Panc1 (cell line): Measurements from ENCODE around the gene TNRC6B. TPM values are rescaled to one million over a fixed set of nuclear protein-coding genes. Genes with fewer than 3 reads are reported as not detected.

ENCODE experiments used
- ATAC-seq: fragments of 200-7000 bp; cut with Tn5 transposase; 2 replicates; pipeline ENCODE4 v1.9.1; 2020; ENCODE audit warnings: mild to moderate bottlenecking, moderate library complexity
- BruUV-seq: library from RNA; stranded (reverse); fragments of 400-500 nt; replicated peaks from 2 replicates; lab custom pipeline; 2021; lab: Mats Ljungman, UMichigan
- CTCF ChIA-PET: fragments of 300-600 bp; sonication (Branson Sonifier 250); formaldehyde crosslinking; loops from one replicate; lab custom pipeline; 2022; ENCODE audit warnings: antibody characterized with exemption; lab: Charles Lee
- POLR2A ChIA-PET: fragments of 300-600 bp; sonication (Branson Sonifier 250); formaldehyde crosslinking; loops from one replicate; lab custom pipeline; 2022; ENCODE audit warnings: antibody characterized with exemption; lab: Charles Lee
- DNase-seq: peaks from one replicate; pipeline ENCODE4 v3.0.0-alpha.2; 2010; ENCODE audit warnings: low read depth, low spot score
- H3K27ac ChIP-seq: 2 replicates; pipeline ENCODE4 v1.5.1; 2011; ENCODE audit warnings: mild to moderate bottlenecking, low read length, inconsistent platforms
- H3K27me3 ChIP-seq: fragments of 200-500 bp; sonication (Bioruptor generic); 2 replicates; pipeline ENCODE4 v1.6.0; 2014; ENCODE audit warnings: low read length, inconsistent platforms; ENCODE audit not compliant: control insufficient read depth, insufficient read depth
- H3K36me3 ChIP-seq: fragments of 200-500 bp; sonication (Bioruptor generic); 2 replicates; pipeline ENCODE4 v1.5.1; 2014; ENCODE audit warnings: inconsistent platforms, mild to moderate bottlenecking, low read length, moderate library complexity; ENCODE audit not compliant: control insufficient read depth, insufficient read depth
- H3K4me1 ChIP-seq: 2 replicates; pipeline ENCODE4 v1.5.1; 2011; ENCODE audit warnings: inconsistent platforms, mild to moderate bottlenecking, low read length, moderate library complexity; ENCODE audit not compliant: control insufficient read depth, insufficient read depth
- H3K4me3 ChIP-seq, 2 experiments: 2 replicates each; pipeline ENCODE4 v1.5.1; 2011 to 2012; ENCODE audit warnings: low read depth in 2 of 2, low read length in 2 of 2, mild to moderate bottlenecking in 2 of 2, inconsistent platforms in 1 of 2, moderate library complexity in 1 of 2
- H3K9me3 ChIP-seq: fragments of 200-500 bp; sonication (Bioruptor generic); 2 replicates; pipeline ENCODE4 v1.5.1; 2014; ENCODE audit warnings: low read depth, mild to moderate bottlenecking, inconsistent platforms, low read length, moderate library complexity; ENCODE audit not compliant: control insufficient read depth, insufficient read depth
- CTCF ChIP-seq: fragments of 450-650 bp; IDR thresholded peaks from 2 replicates; pipeline ENCODE4 v1.5.1; 2017; ENCODE audit warnings: mild to moderate bottlenecking
- POLR2AphosphoS5 ChIP-seq: IDR thresholded peaks from 2 replicates; pipeline ENCODE4 v1.6.1; 2012; ENCODE audit warnings: mild to moderate bottlenecking, low read depth, low read length, moderate library complexity
- REST ChIP-seq, 2 experiments: IDR thresholded peaks; 2 replicates each; pipeline ENCODE4 v1.6.1; 2011 to 2012; ENCODE audit warnings: low read depth in 2 of 2, control low read depth in 1 of 2, low read length in 1 of 2, mild to moderate bottlenecking in 1 of 2, moderate library complexity in 1 of 2; ENCODE audit not compliant: insufficient read depth in 1 of 2
- SIN3A ChIP-seq: IDR thresholded peaks from 2 replicates; pipeline ENCODE4 v1.6.1; 2012; ENCODE audit warnings: low read depth, mild to moderate bottlenecking, low read length, moderate library complexity, borderline replicate concordance; ENCODE audit not compliant: insufficient read depth
- TCF7L2 ChIP-seq: IDR thresholded peaks from 2 replicates; pipeline ENCODE4 v1.6.1; 2011; ENCODE audit warnings: mild to moderate bottlenecking, low read depth, low read length, inconsistent platforms
- in situ Hi-C: cut with HindIII; loops from 2 replicates; pipeline ENCODE4 v1.10.0; 2016; ENCODE audit warnings: low sequenced_read_pairs, low pct_unique_long_range_greater_than_20kb
- intact Hi-C: fragments of 100-400 bp; cut with micrococcal nuclease; formaldehyde crosslinking; loops from one replicate; pipeline ENCODE4 v1.10.0; 2022; ENCODE audit not compliant: unreplicated experiment
- total RNA-seq: library from RNA; stranded (reverse); gene quantifications from one replicate; pipeline ENCODE4 v1.2.1, GENCODE V29; 2021; ENCODE audit not compliant: unreplicated experiment

TNRC6B gene
- total RNA-seq, 1 experiment from 2014 or later = 30.7 TPM

DNA sequence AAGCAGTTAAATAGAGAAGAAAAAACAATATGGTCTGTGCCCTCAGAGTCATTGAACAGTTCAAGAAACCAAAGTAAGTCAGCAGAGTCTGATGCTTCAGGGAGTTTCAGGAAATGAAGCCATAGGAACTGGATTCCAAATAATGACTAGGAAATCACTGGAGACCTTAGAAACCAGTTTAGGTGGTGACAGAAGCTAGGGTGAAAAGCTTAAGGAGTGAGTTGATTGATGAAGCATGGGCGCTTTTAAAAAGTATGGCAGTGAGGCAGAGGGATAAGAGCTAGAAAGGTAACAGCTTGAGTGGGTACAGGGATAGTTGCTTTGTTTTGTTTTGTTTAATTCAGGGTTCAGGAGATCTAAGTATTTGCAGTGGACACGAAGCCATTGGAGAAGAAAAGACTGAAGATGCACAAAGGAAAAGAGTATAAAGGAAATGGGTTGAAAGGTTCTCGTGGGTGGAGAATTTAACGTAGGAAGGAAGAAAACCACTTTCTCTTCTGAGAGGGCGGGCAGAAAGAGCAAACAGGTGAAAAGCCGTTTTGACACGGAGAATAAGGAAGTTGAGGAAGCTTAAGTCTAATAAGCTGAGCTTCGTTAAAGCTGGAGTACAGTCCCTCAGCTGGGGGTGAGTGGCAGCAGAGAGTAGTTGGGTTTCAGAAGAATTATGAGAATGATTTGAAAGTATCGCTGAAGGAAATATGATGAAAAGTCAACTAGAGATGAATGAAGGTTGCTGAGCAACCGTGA is 207.5 kb downstream of the TNRC6B start:
- intact Hi-C loops (no loop called here), in situ Hi-C loops (no loop called here)
- POLR2A ChIA-PET = no interaction called here
- Histone ChIP-seq H3K27me3 (no peaks in the 10 kb centered on the region), H3K4me1 (no peaks in the 10 kb centered on the region), H3K27ac (no peak overlapping the region), H3K36me3 (no peaks in the 10 kb centered on the region), H3K4me3 (no peak overlapping the region), H3K9me3 (no peaks in the 10 kb centered on the region)
- CTCF ChIA-PET = no interaction called here
- no peak for DNase-seq
- TF ChIP-seq SIN3A (no peak), POLR2AphosphoS5 (no peak), REST (IDR thresholded peaks at IDR 0.05; ENCODE audit: insufficient read depth in 1 of 2, low read depth in 2 of 2, low read length in 1 of 2) (no peak), CTCF (no peak), TCF7L2 (no peak)
- BruUV-seq = TSS peak; percentile 45
- ATAC-seq = no peak

Other genes starting within 250 kb of the TNRC6B start
- not detected for gene TMA7B, start 217.5 kb upstream of the TNRC6B start, total RNA-seq
- gene FAM83F, start 183.0 kb upstream of the TNRC6B start, total RNA-seq = 0.05 TPM
- 107 TPM for gene ADSL, start 168.6 kb downstream of the TNRC6B start, total RNA-seq
- gene SGSM3, start 192.7 kb downstream of the TNRC6B start, total RNA-seq = 49.4 TPM